Endothelial cell of umbilical vein (primary cell): Measurements from ENCODE around the gene SKIC8. TPM values are rescaled to one million over a fixed set of nuclear protein-coding genes. Genes with fewer than 3 reads are reported as not detected.

Source experiments
- BruUV-seq: library from RNA; stranded (reverse); fragments of 400-500 nt; replicated peaks from 2 replicates; lab custom pipeline; 2021; lab: Mats Ljungman, UMichigan
- CTCF ChIA-PET: fragments of 300-600, 350-600 bp; sonication (Branson Sonifier 250); formaldehyde crosslinking; loops from one replicate; lab custom pipeline; 2021; ENCODE audit warnings: antibody characterized with exemption, inconsistent platforms; lab: Charles Lee
- POLR2A ChIA-PET: fragments of 300-600, 350-600 bp; sonication (Branson Sonifier 250); formaldehyde crosslinking; loops from one replicate; lab custom pipeline; 2021; ENCODE audit warnings: antibody characterized with exemption, inconsistent platforms; lab: Charles Lee
- DNase-seq: peaks from one replicate; pipeline ENCODE4 v3.0.0-alpha.2; 2011; ENCODE audit warnings: low read depth, low spot score
- FAIRE-seq: peaks from 2 replicates; lab custom pipeline; 2011; peaks lifted over from hg19 to GRCh38; lab: Jason Lieb, UNC
- H2AFZ ChIP-seq: 2 replicates; pipeline ENCODE4 v1.6.0; 2012; ENCODE audit warnings: low read depth, low read length, control low read depth, inconsistent platforms
- H3K27ac ChIP-seq: 2 replicates; pipeline ENCODE4 v1.5.1; 2011; ENCODE audit warnings: low read depth, mild to moderate bottlenecking, control low read depth, low read length, moderate library complexity; ENCODE audit not compliant: insufficient read depth
- H3K27me3 ChIP-seq, 2 experiments: 2 replicates each; pipeline versions ENCODE4 v1.6.0 to v1.6.1; 2011; ENCODE audit warnings: low read length in 2 of 2, mixed read lengths in 1 of 2; ENCODE audit not compliant: control insufficient read depth in 2 of 2, insufficient read depth in 2 of 2
- H3K36me3 ChIP-seq, 2 experiments: 2 replicates in 1 of 2; 3 replicates in 1 of 2; pipeline ENCODE4 v1.5.1; 2011; ENCODE audit warnings: low read length in 2 of 2, mild to moderate bottlenecking in 1 of 2, moderate library complexity in 1 of 2; ENCODE audit not compliant: control insufficient read depth in 2 of 2, insufficient read depth in 2 of 2; ENCODE audit errors: extremely low read depth in 1 of 2
- H3K4me1 ChIP-seq: 3 replicates; pipeline ENCODE4 v1.5.1; 2011; ENCODE audit warnings: mild to moderate bottlenecking, low read length; ENCODE audit not compliant: control insufficient read depth, insufficient read depth; ENCODE audit errors: extremely low read depth
- H3K4me2 ChIP-seq: 2 replicates; pipeline ENCODE4 v1.6.1; 2011; ENCODE audit warnings: low read length, control low read depth, mixed read lengths; ENCODE audit not compliant: insufficient read depth
- H3K4me3 ChIP-seq, 3 experiments: fragments of 200-600 bp in 1 of 3; sonication (generic), shearing (Covaris generic) in 1 of 3; replicated peaks in 1 of 3; 2 replicates each; pipeline ENCODE4 v1.5.1; 2011 to 2016; ENCODE audit warnings: control low read depth in 3 of 3, low read length in 3 of 3, mild to moderate bottlenecking in 2 of 3, inconsistent platforms in 1 of 3, low read depth in 1 of 3, moderate library complexity in 1 of 3; ENCODE audit not compliant: insufficient read depth in 1 of 3
- H3K79me2 ChIP-seq: 2 replicates; pipeline ENCODE4 v1.6.0; 2012; ENCODE audit warnings: low read length, inconsistent platforms; ENCODE audit not compliant: control insufficient read depth, insufficient read depth
- H3K9ac ChIP-seq: replicated peaks from 2 replicates; pipeline ENCODE3; 2011; ENCODE audit warnings: low read length, control low read depth; ENCODE audit not compliant: insufficient read depth; ENCODE audit errors: extremely low read depth
- H3K9me1 ChIP-seq: replicated peaks from 3 replicates; pipeline ENCODE4 v1.6.0; 2011; ENCODE audit warnings: mild to moderate bottlenecking, low read length; ENCODE audit not compliant: control insufficient read depth, insufficient read depth; ENCODE audit errors: extremely low read depth
- H3K9me3 ChIP-seq: replicated peaks from 2 replicates; pipeline ENCODE4 v1.5.1; 2012; ENCODE audit warnings: low read length, inconsistent platforms; ENCODE audit not compliant: control insufficient read depth, insufficient read depth
- H4K20me1 ChIP-seq: replicated peaks from 2 replicates; pipeline ENCODE3; 2011; ENCODE audit warnings: mild to moderate bottlenecking, low read length; ENCODE audit not compliant: control insufficient read depth, insufficient read depth; ENCODE audit errors: extremely low read depth
- EZH2 ChIP-seq: IDR thresholded peaks from 2 replicates; pipeline ENCODE4 v1.6.1; 2012; ENCODE audit warnings: borderline replicate concordance, low read depth, mild to moderate bottlenecking, moderate library complexity, low read length, inconsistent platforms; ENCODE audit not compliant: severe bottlenecking
- FOS ChIP-seq: IDR thresholded peaks from 2 replicates; pipeline ENCODE4 v1.6.1; 2011; ENCODE audit warnings: mild to moderate bottlenecking, low read length, moderate library complexity, borderline replicate concordance; ENCODE audit not compliant: insufficient read depth
- GATA2 ChIP-seq: IDR thresholded peaks from 2 replicates; pipeline ENCODE4 v1.7.0; 2011; ENCODE audit warnings: low read depth, mild to moderate bottlenecking, moderate library complexity, mixed read lengths, low read length; ENCODE audit not compliant: insufficient read length, insufficient read depth
- JUN ChIP-seq: IDR thresholded peaks from 2 replicates; pipeline ENCODE4 v1.6.1; 2011; ENCODE audit warnings: borderline replicate concordance, low read depth; ENCODE audit not compliant: insufficient read length, insufficient read depth
- MYC ChIP-seq: IDR thresholded peaks from one replicate; pipeline ENCODE4 v1.6.1; 2011; ENCODE audit warnings: mild to moderate bottlenecking, low read depth, low read length
- POLR2A ChIP-seq: IDR thresholded peaks from 2 replicates; pipeline ENCODE4 v1.6.1; 2012; ENCODE audit warnings: low read depth, mild to moderate bottlenecking, control low read depth, low read length
- POLR2AphosphoS5 ChIP-seq: IDR thresholded peaks from 2 replicates; pipeline ENCODE4 v1.6.1; 2012; ENCODE audit warnings: low read depth, mild to moderate bottlenecking, control low read depth, low read length, moderate library complexity; ENCODE audit not compliant: insufficient read depth
- dilution Hi-C: fragments of 300-500 bp; cut with MboI; formaldehyde crosslinking; loops from one replicate; pipeline ENCODE4 v1.15.0; 2019; ENCODE audit warnings: low sequenced_read_pairs; ENCODE audit not compliant: extremely low pct_ligation_motif_present
- intact Hi-C: fragments of 100-400 bp; cut with micrococcal nuclease; formaldehyde crosslinking; loops from one replicate; pipeline ENCODE4 v1.10.0; 2022
- polyA plus RNA-seq, 4 experiments: library from polyadenylated mRNA; depleted of rRNA in 3 of 4; stranded (reverse) in 3 of 4; unstranded in 1 of 4; fragments of >200 nt; gene quantifications; 2 replicates each; pipeline versions ENCODE4 v1.2.1 to v1.2.3, GENCODE V29; 2011 to 2012; ENCODE audit warnings: missing spikeins in 1 of 4
- total RNA-seq: library from RNA; stranded (reverse); gene quantifications from 2 replicates; pipeline ENCODE4 v1.2.3, GENCODE V29; 2021
- TF ChIP-seq, protein P1 (sequence below): IDR thresholded peaks from 2 replicates; pipeline ENCODE4 v1.6.1; 2011; ENCODE audit not compliant: insufficient read depth, insufficient read length
- TF ChIP-seq, protein P2 (sequence below), 2 donors: IDR thresholded peaks; 1 replicate in 1 of 2; 2 replicates in 1 of 2; pipeline ENCODE4 v1.5.1; 2011; ENCODE audit warnings: low read length in 2 of 2, mild to moderate bottlenecking in 2 of 2, moderate library complexity in 2 of 2, control low read depth in 1 of 2, inconsistent platforms in 1 of 2, low read depth in 1 of 2; ENCODE audit not compliant: insufficient read depth in 1 of 2; ENCODE audit errors: extremely low read depth in 1 of 2

The SKIC8 gene
- total and polyA plus RNA-seq, 2 donors (not counting 3 experiments of a cell fraction or from before 2014, with no cell fraction given) = 49.7 to 95.0 TPM

DNA sequence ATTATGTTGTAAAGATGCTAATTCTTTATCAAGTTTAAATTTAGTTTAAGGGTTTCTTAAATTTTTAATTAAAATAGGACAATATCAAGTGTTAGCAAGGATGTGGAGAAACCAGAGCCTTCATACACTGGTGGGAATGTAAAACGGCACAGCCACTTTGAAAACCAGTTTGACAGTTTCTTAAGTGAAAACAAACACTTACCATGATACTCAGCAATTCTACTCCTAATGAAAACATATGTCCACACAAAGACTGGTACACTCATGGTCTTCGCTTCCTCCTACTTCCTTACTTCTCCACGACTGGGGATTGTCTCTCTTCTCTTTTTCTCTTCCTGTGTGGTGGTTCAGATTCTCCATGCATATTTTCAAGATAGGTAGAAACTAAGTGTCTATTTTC lies 9.2 kb downstream of the SKIC8 start:
- Histone ChIP-seq H3K9ac (no peak overlapping the region), H3K4me1 (no peaks in the 10 kb centered on the region), H3K79me2 (no peaks in the 10 kb centered on the region), H3K27me3 (no peaks in the 10 kb centered on the region), H3K36me3 (peaks cover 0 to 19% of the 10 kb centered on the region in 2 experiments), H3K9me3 (no peaks in the 10 kb centered on the region), H2AFZ (no peak overlapping the region), H4K20me1 (no peaks in the 10 kb centered on the region), H3K4me2 (no peak overlapping the region), H3K9me1 (no peaks in the 10 kb centered on the region), H3K27ac (no peak overlapping the region), H3K4me3 (no peak overlapping the region)
- BruUV-seq = no TSS peak
- no peak for DNase-seq
- TF ChIP-seq FOS (no peak), EZH2 (no peak), MYC (no peak), JUN (no peak), POLR2A (no peak), GATA2 (no peak), POLR2AphosphoS5 (no peak)
- TF ChIP-seq, protein P1, sequence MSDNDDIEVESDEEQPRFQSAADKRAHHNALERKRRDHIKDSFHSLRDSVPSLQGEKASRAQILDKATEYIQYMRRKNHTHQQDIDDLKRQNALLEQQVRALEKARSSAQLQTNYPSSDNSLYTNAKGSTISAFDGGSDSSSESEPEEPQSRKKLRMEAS = no peak
- TF ChIP-seq, protein P2, sequence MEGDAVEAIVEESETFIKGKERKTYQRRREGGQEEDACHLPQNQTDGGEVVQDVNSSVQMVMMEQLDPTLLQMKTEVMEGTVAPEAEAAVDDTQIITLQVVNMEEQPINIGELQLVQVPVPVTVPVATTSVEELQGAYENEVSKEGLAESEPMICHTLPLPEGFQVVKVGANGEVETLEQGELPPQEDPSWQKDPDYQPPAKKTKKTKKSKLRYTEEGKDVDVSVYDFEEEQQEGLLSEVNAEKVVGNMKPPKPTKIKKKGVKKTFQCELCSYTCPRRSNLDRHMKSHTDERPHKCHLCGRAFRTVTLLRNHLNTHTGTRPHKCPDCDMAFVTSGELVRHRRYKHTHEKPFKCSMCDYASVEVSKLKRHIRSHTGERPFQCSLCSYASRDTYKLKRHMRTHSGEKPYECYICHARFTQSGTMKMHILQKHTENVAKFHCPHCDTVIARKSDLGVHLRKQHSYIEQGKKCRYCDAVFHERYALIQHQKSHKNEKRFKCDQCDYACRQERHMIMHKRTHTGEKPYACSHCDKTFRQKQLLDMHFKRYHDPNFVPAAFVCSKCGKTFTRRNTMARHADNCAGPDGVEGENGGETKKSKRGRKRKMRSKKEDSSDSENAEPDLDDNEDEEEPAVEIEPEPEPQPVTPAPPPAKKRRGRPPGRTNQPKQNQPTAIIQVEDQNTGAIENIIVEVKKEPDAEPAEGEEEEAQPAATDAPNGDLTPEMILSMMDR (IDR thresholded peaks at IDR 0.05; ENCODE audit: extremely low read depth in 1 of 2, insufficient read depth in 1 of 2, low read depth in 1 of 2, low read length in 2 of 2) = no peak
- no peak for FAIRE-seq
- ChIA-PET POLR2A (no interaction called here), CTCF (no interaction called here)
- intact Hi-C loops (no loop called here), dilution Hi-C loops (no loop called here)
